KMS-11 (cell line): ENCODE results near the gene MAML2.

Experiments used
- H2AFZ ChIP-seq: fragments of 200-600 bp; sonication (generic); 2 replicates; pipeline ENCODE4 v1.6.1; 2016; ENCODE audit warnings: antibody characterized with exemption, mixed run types, low read depth
- H3K27ac ChIP-seq: fragments of 200-600 bp; sonication (generic); 2 replicates; pipeline ENCODE4 v1.6.1; 2016; ENCODE audit warnings: mild to moderate bottlenecking, mixed run types
- H3K27me3 ChIP-seq: fragments of 200-600 bp; sonication (generic); 2 replicates; pipeline ENCODE4 v1.6.1; 2017; ENCODE audit warnings: mild to moderate bottlenecking, low read depth, mixed run types, moderate library complexity; ENCODE audit not compliant: insufficient read depth
- H3K36me3 ChIP-seq: fragments of 200-600 bp; sonication (generic); 2 replicates; pipeline ENCODE4 v1.6.1; 2017; ENCODE audit warnings: mild to moderate bottlenecking, mixed run types; ENCODE audit not compliant: insufficient read depth
- H3K4me1 ChIP-seq: fragments of 200-600 bp; sonication (generic); 2 replicates; pipeline ENCODE4 v1.6.1; 2016; ENCODE audit warnings: mild to moderate bottlenecking, low read depth, mixed run types; ENCODE audit not compliant: poor library complexity, severe bottlenecking
- H3K4me2 ChIP-seq: fragments of 200-600 bp; sonication (generic); 2 replicates; pipeline ENCODE4 v1.7.0; 2016; ENCODE audit warnings: mild to moderate bottlenecking, mixed run types
- H3K4me3 ChIP-seq: fragments of 200-600 bp; sonication (generic); IDR thresholded peaks from 2 replicates; pipeline ENCODE4 v1.6.1; 2017; ENCODE audit warnings: low read depth, low read length, mixed read lengths; ENCODE audit not compliant: insufficient read depth
- H3K79me2 ChIP-seq: fragments of 200-600 bp; sonication (generic); 2 replicates; pipeline ENCODE4 v1.6.1; 2016; ENCODE audit warnings: low read depth, mixed run types; ENCODE audit not compliant: insufficient read depth
- H3K9ac ChIP-seq: fragments of 200-600 bp; sonication (generic); 2 replicates; pipeline ENCODE4 v1.6.1; 2016; ENCODE audit warnings: mild to moderate bottlenecking, mixed run types
- H4K20me1 ChIP-seq: fragments of 200-600 bp; sonication (generic); 2 replicates; pipeline ENCODE4 v1.6.1; 2016; ENCODE audit warnings: mild to moderate bottlenecking, mixed run types; ENCODE audit not compliant: insufficient read depth
- TF ChIP-seq, protein P1 (sequence below): fragments of 200-600 bp; sonication (generic); conservative IDR thresholded peaks from 2 replicates; pipeline ENCODE4 v1.6.1; 2017; ENCODE audit warnings: low read depth, mild to moderate bottlenecking, antibody characterized with exemption, low read length, moderate library complexity, mixed read lengths

Gene MAML2

DNA sequence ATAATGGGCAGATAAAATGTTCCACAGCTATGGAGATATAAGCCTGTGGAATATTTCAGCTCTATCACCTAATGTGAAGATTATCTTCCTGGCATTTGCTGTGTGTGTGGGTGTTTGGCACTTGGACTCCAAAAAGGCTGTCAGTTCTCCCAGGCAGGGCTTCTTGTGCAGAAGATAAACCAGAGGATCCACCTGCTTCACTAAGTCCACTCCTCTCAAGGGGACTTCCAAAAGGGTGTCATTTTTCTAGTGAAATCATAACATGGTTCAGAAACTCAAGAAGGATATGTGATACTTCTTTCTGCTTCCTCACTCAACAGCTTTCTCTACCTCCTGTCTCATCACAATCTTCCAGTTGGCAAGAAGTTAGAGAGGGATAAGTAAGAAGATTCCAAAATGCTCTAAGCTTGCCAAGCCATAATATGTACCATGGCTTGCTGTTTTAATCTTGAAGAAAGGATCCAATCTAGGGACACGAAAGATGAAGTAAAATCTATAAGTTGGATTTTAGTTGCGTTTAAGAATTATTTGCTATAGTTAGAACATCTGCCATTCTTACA, 212.9 kb downstream of the MAML2 start:
- no peak overlapping the region for H2AFZ ChIP-seq
- no peaks in the 10 kb centered on the region for H3K79me2 ChIP-seq
- H3K4me2 ChIP-seq, result no peak overlapping the region
- no peak overlapping the region for H3K27ac ChIP-seq
- no peaks in the 10 kb centered on the region for H3K4me1 ChIP-seq
- H3K36me3 ChIP-seq, result no peaks in the 10 kb centered on the region
- no peaks in the 10 kb centered on the region for H3K27me3 ChIP-seq
- TF ChIP-seq, protein P1, sequence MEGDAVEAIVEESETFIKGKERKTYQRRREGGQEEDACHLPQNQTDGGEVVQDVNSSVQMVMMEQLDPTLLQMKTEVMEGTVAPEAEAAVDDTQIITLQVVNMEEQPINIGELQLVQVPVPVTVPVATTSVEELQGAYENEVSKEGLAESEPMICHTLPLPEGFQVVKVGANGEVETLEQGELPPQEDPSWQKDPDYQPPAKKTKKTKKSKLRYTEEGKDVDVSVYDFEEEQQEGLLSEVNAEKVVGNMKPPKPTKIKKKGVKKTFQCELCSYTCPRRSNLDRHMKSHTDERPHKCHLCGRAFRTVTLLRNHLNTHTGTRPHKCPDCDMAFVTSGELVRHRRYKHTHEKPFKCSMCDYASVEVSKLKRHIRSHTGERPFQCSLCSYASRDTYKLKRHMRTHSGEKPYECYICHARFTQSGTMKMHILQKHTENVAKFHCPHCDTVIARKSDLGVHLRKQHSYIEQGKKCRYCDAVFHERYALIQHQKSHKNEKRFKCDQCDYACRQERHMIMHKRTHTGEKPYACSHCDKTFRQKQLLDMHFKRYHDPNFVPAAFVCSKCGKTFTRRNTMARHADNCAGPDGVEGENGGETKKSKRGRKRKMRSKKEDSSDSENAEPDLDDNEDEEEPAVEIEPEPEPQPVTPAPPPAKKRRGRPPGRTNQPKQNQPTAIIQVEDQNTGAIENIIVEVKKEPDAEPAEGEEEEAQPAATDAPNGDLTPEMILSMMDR, result no peak
- H3K4me3 ChIP-seq, result no peak overlapping the region
- H3K9ac ChIP-seq, result no peak overlapping the region
- no peaks in the 10 kb centered on the region for H4K20me1 ChIP-seq

DNA sequence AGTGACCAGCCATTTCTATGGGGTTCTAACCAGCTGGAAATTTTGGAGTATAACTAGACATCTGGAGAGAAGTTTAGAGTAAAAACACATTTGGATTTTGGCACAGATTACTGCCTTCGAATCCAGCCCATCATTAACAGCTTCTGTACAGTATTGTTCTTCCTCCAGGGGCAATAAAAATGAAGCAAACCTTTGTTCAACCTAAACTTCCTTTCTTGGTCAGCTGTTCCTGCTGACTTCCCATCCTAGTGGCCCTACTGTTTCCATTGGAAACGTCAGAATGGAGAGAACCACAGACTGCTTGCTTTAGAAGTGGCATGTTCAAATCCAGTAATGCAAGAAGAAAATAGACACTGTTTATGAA, 215.4 kb downstream of the MAML2 start:
- Histone ChIP-seq H3K36me3 (no peaks in the 10 kb centered on the region), H3K4me2 (no peak overlapping the region), H2AFZ (no peak overlapping the region), H3K9ac (no peak overlapping the region), H3K4me1 (no peaks in the 10 kb centered on the region), H4K20me1 (no peaks in the 10 kb centered on the region), H3K27me3 (no peaks in the 10 kb centered on the region), H3K4me3 (no peak overlapping the region), H3K27ac (no peak overlapping the region), H3K79me2 (no peaks in the 10 kb centered on the region)
- TF ChIP-seq, protein P1, result no peak

DNA sequence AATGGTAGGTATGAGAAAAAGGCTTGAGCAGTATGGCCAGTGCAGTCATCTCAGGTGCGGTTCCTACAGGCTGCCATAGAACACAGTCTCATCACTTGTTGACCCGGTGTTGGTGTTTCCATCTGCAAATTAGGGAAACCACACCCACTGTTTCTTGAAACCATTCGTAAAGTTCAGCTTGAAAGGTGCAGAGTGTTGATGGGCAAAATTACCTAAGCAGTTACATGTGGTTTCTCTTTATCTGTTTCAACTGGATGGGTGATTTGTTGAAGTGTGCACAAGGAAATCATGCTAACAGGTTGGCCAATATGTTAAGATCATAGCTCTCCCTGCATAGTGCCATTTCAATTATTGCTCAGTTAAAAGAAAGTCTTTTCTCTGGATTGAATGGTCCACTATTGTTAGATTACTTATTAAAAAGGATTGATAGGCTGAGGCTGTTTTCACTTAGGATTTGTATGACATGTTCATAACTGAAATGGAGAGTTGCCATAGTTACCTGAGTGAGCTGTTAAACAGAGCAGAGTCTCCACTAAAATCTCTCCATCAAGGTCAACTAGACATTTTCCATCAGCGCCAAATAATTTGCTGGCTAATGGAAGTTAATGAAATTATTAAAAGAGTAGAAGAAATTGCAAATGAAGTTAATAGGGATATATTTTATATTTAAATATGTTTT, 215.9 kb downstream of the MAML2 start:
- Histone ChIP-seq H3K4me3 (no peak overlapping the region), H3K27ac (no peak overlapping the region), H3K27me3 (no peaks in the 10 kb centered on the region), H2AFZ (no peak overlapping the region), H4K20me1 (no peaks in the 10 kb centered on the region), H3K4me2 (no peak overlapping the region), H3K79me2 (no peaks in the 10 kb centered on the region), H3K9ac (no peak overlapping the region), H3K4me1 (no peaks in the 10 kb centered on the region), H3K36me3 (no peaks in the 10 kb centered on the region)
- TF ChIP-seq, protein P1, result no peak

DNA sequence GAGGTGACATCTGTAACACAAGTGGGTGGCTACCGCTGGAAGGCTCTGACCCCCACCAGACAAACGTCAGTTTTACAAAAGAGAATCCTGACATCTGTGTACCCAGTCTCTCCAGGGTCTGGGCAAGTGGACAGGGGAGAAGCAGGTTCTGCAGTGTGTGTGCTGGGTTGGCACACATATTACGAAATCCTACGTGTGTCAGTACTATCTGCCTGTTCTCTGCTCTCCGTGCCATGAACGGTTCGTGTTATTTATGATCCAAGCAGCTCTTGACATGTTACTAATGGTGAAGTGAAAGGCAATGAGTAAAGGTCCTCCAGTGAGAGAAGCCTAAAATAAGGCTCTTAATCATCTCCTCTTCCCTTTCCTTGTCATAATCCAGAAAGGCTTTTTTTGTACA, 217.6 kb downstream of the MAML2 start:
- Histone ChIP-seq H4K20me1 (no peaks in the 10 kb centered on the region), H3K4me2 (no peak overlapping the region), H3K27ac (no peak overlapping the region), H3K27me3 (no peaks in the 10 kb centered on the region), H3K9ac (no peak overlapping the region), H3K4me3 (no peak overlapping the region), H3K36me3 (no peaks in the 10 kb centered on the region), H3K4me1 (no peaks in the 10 kb centered on the region), H3K79me2 (no peaks in the 10 kb centered on the region), H2AFZ (no peak overlapping the region)
- TF ChIP-seq, protein P1, result no peak
